ENCODE results near the gene GABRE.

- no peak for TF ChIP-seq POLR2A (IDR thresholded peaks at IDR 0.05)
- no peak for TF ChIP-seq CTCF (IDR thresholded peaks at IDR 0.05)
These were observed 46.4 kb upstream of the GABRE start for GRCh38 chrX:152020888-152021287.

Data from heart left ventricle (tissue), 13 donors.